Activated B cell treated with CpG ODN at 0.5 μM for 24 hours (primary cell): ENCODE measurements around the gene SND1. TPM values are rescaled to one million over a fixed set of nuclear protein-coding genes. Genes with fewer than 3 reads are reported as not detected.

Source experiments
- ATAC-seq: fragments of 200-7000 bp; cut with Tn5 transposase; one replicate; pipeline ENCODE4 v1.10.0; 2021; ENCODE audit warnings: low read depth, mild to moderate bottlenecking, moderate library complexity
- CTCF ChIA-PET: fragments of 350-600 bp; sonication (Branson Sonifier 250); formaldehyde crosslinking; loops from one replicate; lab custom pipeline; 2021; ENCODE audit warnings: antibody characterized with exemption; lab: Charles Lee
- POLR2A ChIA-PET: fragments of 350-600 bp; sonication (Branson Sonifier 250); formaldehyde crosslinking; loops from one replicate; lab custom pipeline; 2021; ENCODE audit warnings: antibody characterized with exemption; lab: Charles Lee
- DNase-seq: peaks from one replicate; pipeline ENCODE4 v3.0.0; 2022
- H3K27ac Mint-ChIP-seq: one replicate; pipeline ENCODE4 v1.8.0; 2020; ENCODE audit warnings: mixed read lengths
- H3K27me3 Mint-ChIP-seq: one replicate; pipeline ENCODE4 v1.8.0; 2021; ENCODE audit warnings: mixed read lengths
- H3K36me3 Mint-ChIP-seq: one replicate; pipeline ENCODE4 v1.8.0; 2021; ENCODE audit warnings: low read depth, mixed read lengths
- H3K4me1 Mint-ChIP-seq: one replicate; pipeline ENCODE4 v1.8.0; 2021; ENCODE audit warnings: mixed read lengths
- H3K4me3 Mint-ChIP-seq: one replicate; pipeline ENCODE4 v1.8.0; 2020; ENCODE audit warnings: mild to moderate bottlenecking, mixed read lengths
- H3K9me3 Mint-ChIP-seq: one replicate; pipeline ENCODE4 v1.8.0; 2020; ENCODE audit warnings: mixed read lengths
- CTCF ChIP-seq: fragments of 200-600 bp; IDR thresholded peaks from one replicate; pipeline ENCODE4 v1.8.0; 2022; ENCODE audit warnings: antibody characterized with exemption, mild to moderate bottlenecking
- intact Hi-C: fragments of 100-400 bp; cut with micrococcal nuclease; formaldehyde crosslinking; loops from one replicate; pipeline ENCODE4 v1.15.1; 2024
- total RNA-seq: library from RNA; stranded (reverse); gene quantifications from 2 replicates; pipeline ENCODE4 v1.2.3, GENCODE V29; 2022

SND1 gene
- total RNA-seq, 1 donor from 2014 or later: 215 TPM

- H3K4me3 Mint-ChIP-seq: no peak overlapping the region
- peak; percentile 78 for ATAC-seq
These were observed 245.9 kb downstream of the SND1 start for GRCh38 chr7:127897704-127898454.

GRCh38 chr7:127899411-127899810 is 247.4 kb downstream of the SND1 start:
- ATAC-seq (no peak), DNase-seq (no peak)
- ChIA-PET CTCF (no interaction called here), POLR2A (no interaction called here)
- Mint-ChIP-seq H3K9me3 (no peaks in the 10 kb centered on the region), H3K4me3 (no peak overlapping the region), H3K27ac (no peak overlapping the region), H3K27me3 (no peaks in the 10 kb centered on the region), H3K36me3 (peaks cover under 1% of the 10 kb centered on the region), H3K4me1 (peaks cover 43% of the 10 kb centered on the region)
- intact Hi-C loops: no loop called here
- TF ChIP-seq CTCF: no peak

More at GRCh38 chr7:127897704-127898454, 245.9 kb downstream of the SND1 start:
- intact Hi-C loops: no loop called here
- H3K27me3 Mint-ChIP-seq: no peaks in the 10 kb centered on the region
- H3K27ac Mint-ChIP-seq: no peak overlapping the region
- peaks cover 5% of the 10 kb centered on the region for H3K36me3 Mint-ChIP-seq
- TF ChIP-seq CTCF: no peak
- peaks cover 32% of the 10 kb centered on the region for H3K4me1 Mint-ChIP-seq
- ChIA-PET CTCF (no interaction called here), POLR2A (no interaction called here)
- DNase-seq: no peak
- H3K9me3 Mint-ChIP-seq: no peaks in the 10 kb centered on the region

GRCh38 chr7:127900141-127900540 is 248.1 kb downstream of the SND1 start:
- ATAC-seq (no peak), DNase-seq (no peak)
- intact Hi-C loops: no loop called here
- Mint-ChIP-seq H3K27ac (no peak overlapping the region), H3K9me3 (no peaks in the 10 kb centered on the region), H3K4me1 (peaks cover 49% of the 10 kb centered on the region), H3K27me3 (no peaks in the 10 kb centered on the region), H3K4me3 (no peak overlapping the region), H3K36me3 (peaks cover 8% of the 10 kb centered on the region)
- POLR2A ChIA-PET: no interaction called here
- no peak for TF ChIP-seq CTCF
- CTCF ChIA-PET: no interaction called here

- no peak overlapping the region for H3K4me3 Mint-ChIP-seq
- H3K4me1 Mint-ChIP-seq: peaks cover 54% of the 10 kb centered on the region
- no peak for TF ChIP-seq CTCF
- H3K27me3 Mint-ChIP-seq: no peaks in the 10 kb centered on the region
- DNase-seq: no peak
- peaks cover 14% of the 10 kb centered on the region for H3K36me3 Mint-ChIP-seq
- no peaks in the 10 kb centered on the region for H3K9me3 Mint-ChIP-seq
- CTCF ChIA-PET: no interaction called here
- POLR2A ChIA-PET: no interaction called here
- intact Hi-C loops: no loop called here
- H3K27ac Mint-ChIP-seq: no peak overlapping the region
- ATAC-seq: no peak
These were observed 249.0 kb downstream of the SND1 start for GRCh38 chr7:127900732-127901685.
